ENCODE measurements around the gene CYP3A4. TPM values are rescaled to one million over a fixed set of nuclear protein-coding genes. Genes with fewer than 3 reads are reported as not detected.

CYP3A4 gene
- total RNA-seq, 1 experiment from 2014 or later, result not detected

GRCh38 chr7:99824091-99824490 is 40.1 kb upstream of the CYP3A4 start:
- H3K9me3 ChIP-seq (ENCODE audit: low read length), result no peaks in the 10 kb centered on the region
- no peaks in the 10 kb centered on the region for H3K9me2 ChIP-seq (replicated peaks; ENCODE audit: low read length)
- H4K20me1 ChIP-seq (ENCODE audit: low read length), result no peaks in the 10 kb centered on the region
- no peak overlapping the region for H3K4me3 ChIP-seq (ENCODE audit: low read length)
- no peaks in the 10 kb centered on the region for H3K79me2 ChIP-seq (ENCODE audit: low read length)
- no TSS peak for BruUV-seq (replicated peaks)
- no peaks in the 10 kb centered on the region for H3K36me3 ChIP-seq (ENCODE audit: low read depth, low read length)
- no peak overlapping the region for H3K27ac ChIP-seq (ENCODE audit: low read length)
- ATAC-seq, result no peak
- POLR2A ChIA-PET (ENCODE audit: unreplicated experiment), result no interaction called here
- no peaks in the 10 kb centered on the region for H3K4me1 ChIP-seq (ENCODE audit: insufficient read depth, low read length)
- H2AFZ ChIP-seq (ENCODE audit: low read length), result no peak overlapping the region
- CTCF ChIA-PET, result no interaction called here
- DNase-seq, result no peak
- no peak for TF ChIP-seq EZH2phosphoT487 (IDR thresholded peaks at IDR 0.05; ENCODE audit: borderline replicate concordance, low read length)
- no peak for TF ChIP-seq EZH2 (IDR thresholded peaks at IDR 0.05; ENCODE audit: low read length, unreplicated experiment)
- TF ChIP-seq CTCF (conservative IDR thresholded peaks at IDR 0.05; ENCODE audit: low read depth, low read length), result no peak
- H3K27me3 ChIP-seq (ENCODE audit: low read length), result peaks cover 34% of the 10 kb centered on the region
- no peak overlapping the region for H3K4me2 ChIP-seq (ENCODE audit: low read length)
- no peak overlapping the region for H3K9ac ChIP-seq (ENCODE audit: low read length)
- H3F3A ChIP-seq (ENCODE audit: low read length, unreplicated experiment), result no peaks in the 10 kb centered on the region
- intact Hi-C loops (cut with micrococcal nuclease), result loop anchor here (10.0 kb wide), 1 partner anchor 1549 kb away; no protein-coding TSS in a partner anchor

GRCh38 chr7:99822731-99823718 is 39.0 kb upstream of the CYP3A4 start:
- Histone ChIP-seq H3K9ac (ENCODE audit: low read length) (no peak overlapping the region), H3K27me3 (ENCODE audit: low read length) (peaks cover 35% of the 10 kb centered on the region), H3K9me2 (replicated peaks; ENCODE audit: low read length) (no peaks in the 10 kb centered on the region), H3K79me2 (ENCODE audit: low read length) (no peaks in the 10 kb centered on the region), H3K4me3 (ENCODE audit: low read length) (no peak overlapping the region), H4K20me1 (ENCODE audit: low read length) (no peaks in the 10 kb centered on the region), H3K27ac (ENCODE audit: low read length) (no peak overlapping the region), H3F3A (ENCODE audit: low read length, unreplicated experiment) (no peaks in the 10 kb centered on the region), H3K4me1 (ENCODE audit: insufficient read depth, low read length) (no peaks in the 10 kb centered on the region), H3K9me3 (ENCODE audit: low read length) (no peaks in the 10 kb centered on the region), H3K36me3 (ENCODE audit: low read depth, low read length) (no peaks in the 10 kb centered on the region), H2AFZ (ENCODE audit: low read length) (no peak overlapping the region), H3K4me2 (ENCODE audit: low read length) (no peak overlapping the region)
- POLR2A ChIA-PET (ENCODE audit: unreplicated experiment), result no interaction called here
- BruUV-seq (replicated peaks), result no TSS peak
- DNase-seq (no peak), ATAC-seq (no peak)
- TF ChIP-seq CTCF (conservative IDR thresholded peaks at IDR 0.05; ENCODE audit: low read depth, low read length) (no peak), EZH2 (IDR thresholded peaks at IDR 0.05; ENCODE audit: low read length, unreplicated experiment) (no peak), EZH2phosphoT487 (IDR thresholded peaks at IDR 0.05; ENCODE audit: borderline replicate concordance, low read length) (no peak)
- CTCF ChIA-PET, result no interaction called here
- intact Hi-C loops (cut with micrococcal nuclease), result loop anchor here (10.0 kb wide), 1 partner anchor 1548 kb away; no protein-coding TSS in a partner anchor
